Parathyroid adenoma (tissue), 2 donors: Measurements from ENCODE around the gene FRAT1.
A peak's percentile ranks its signal among the peaks of the same experiment; 100 is the strongest.

Source experiments
- H2AFZ ChIP-seq: fragments of 300-600 bp; sonication (generic); one replicate; pipeline ENCODE4 v1.7.0; 2017; ENCODE audit warnings: antibody characterized with exemption, mild to moderate bottlenecking
- H3K27ac ChIP-seq: fragments of 300-600 bp; sonication (generic); one replicate; pipeline ENCODE4 v1.7.0; 2017
- H3K27me3 ChIP-seq: fragments of 300-600 bp; sonication (generic); one replicate; pipeline ENCODE4 v1.7.0; 2017; ENCODE audit warnings: low read length; ENCODE audit not compliant: control insufficient read depth, insufficient read depth
- H3K36me3 ChIP-seq: fragments of 300-600 bp; sonication (generic); one replicate; pipeline ENCODE4 v1.7.0; 2017; ENCODE audit warnings: low read length; ENCODE audit not compliant: control insufficient read depth, insufficient read depth
- H3K4me1 ChIP-seq: fragments of 300-600 bp; sonication (generic); one replicate; pipeline ENCODE4 v1.7.0; 2017; ENCODE audit warnings: control low read depth
- H3K4me2 ChIP-seq: fragments of 300-600 bp; sonication (generic); one replicate; pipeline ENCODE4 v1.7.0; 2017; ENCODE audit warnings: low read length
- H3K4me3 ChIP-seq: fragments of 300-600 bp; sonication (generic); one replicate; pipeline ENCODE4 v1.7.0; 2017; ENCODE audit warnings: low read depth, low read length
- H3K79me2 ChIP-seq: fragments of 300-600 bp; sonication (generic); one replicate; pipeline ENCODE4 v1.7.0; 2017; ENCODE audit warnings: control low read depth
- H3K9ac ChIP-seq: fragments of 300-600 bp; sonication (generic); one replicate; pipeline ENCODE4 v1.7.0; 2017; ENCODE audit warnings: mild to moderate bottlenecking
- H3K9me3 ChIP-seq: fragments of 300-600 bp; sonication (generic); one replicate; pipeline ENCODE4 v1.7.0; 2017; ENCODE audit warnings: low read length; ENCODE audit not compliant: control insufficient read depth
- CTCF ChIP-seq: fragments of 300-600 bp; sonication (generic); IDR thresholded peaks from one replicate; pipeline ENCODE4 v1.7.0; 2017; ENCODE audit warnings: antibody characterized with exemption, mild to moderate bottlenecking
- donor health status: primary hyperparathyroidism.

Gene FRAT1

GRCh38 chr10:97307866-97308780, 10.9 kb upstream of the FRAT1 start:
- H3K9me3 ChIP-seq = no peaks in the 10 kb centered on the region
- TF ChIP-seq CTCF = no peak
- no peaks in the 10 kb centered on the region for H3K79me2 ChIP-seq
- no peak overlapping the region for H3K27ac ChIP-seq
- H3K36me3 ChIP-seq = no peaks in the 10 kb centered on the region
- H3K27me3 ChIP-seq = no peaks in the 10 kb centered on the region
- no peaks in the 10 kb centered on the region for H3K4me1 ChIP-seq
- H2AFZ ChIP-seq = peak overlapping the region; percentile 13
- no peak overlapping the region for H3K4me2 ChIP-seq
- H3K4me3 ChIP-seq = no peak overlapping the region
- no peak overlapping the region for H3K9ac ChIP-seq

- H3K27me3 ChIP-seq = no peaks in the 10 kb centered on the region
- H3K4me3 ChIP-seq = no peak overlapping the region
- H3K27ac ChIP-seq = no peak overlapping the region
- no peak overlapping the region for H2AFZ ChIP-seq
- no peak for TF ChIP-seq CTCF
- H3K4me2 ChIP-seq = no peak overlapping the region
- no peaks in the 10 kb centered on the region for H3K9me3 ChIP-seq
- H3K9ac ChIP-seq = no peak overlapping the region
- no peaks in the 10 kb centered on the region for H3K79me2 ChIP-seq
- H3K36me3 ChIP-seq = no peaks in the 10 kb centered on the region
- H3K4me1 ChIP-seq = no peaks in the 10 kb centered on the region
Observed at GRCh38 chr10:97311111-97311626, 7.9 kb upstream of the FRAT1 start.

GRCh38 chr10:97312897-97313296, 6.2 kb upstream of the FRAT1 start:
- Histone ChIP-seq H3K4me3 (no peak overlapping the region), H3K27ac (no peak overlapping the region), H3K36me3 (no peaks in the 10 kb centered on the region), H3K27me3 (no peaks in the 10 kb centered on the region), H3K4me2 (no peak overlapping the region), H3K4me1 (no peaks in the 10 kb centered on the region), H2AFZ (no peak overlapping the region), H3K9me3 (no peaks in the 10 kb centered on the region), H3K79me2 (no peaks in the 10 kb centered on the region), H3K9ac (no peak overlapping the region)
- TF ChIP-seq CTCF = no peak

GRCh38 chr10:97314671-97315070, 4.4 kb upstream of the FRAT1 start:
- no peaks in the 10 kb centered on the region for H3K36me3 ChIP-seq
- H3K27ac ChIP-seq = no peak overlapping the region
- no peak overlapping the region for H3K4me2 ChIP-seq
- H3K9ac ChIP-seq = no peak overlapping the region
- no peak overlapping the region for H2AFZ ChIP-seq
- no peak overlapping the region for H3K4me3 ChIP-seq
- TF ChIP-seq CTCF = no peak
- H3K79me2 ChIP-seq = no peaks in the 10 kb centered on the region
- no peaks in the 10 kb centered on the region for H3K9me3 ChIP-seq
- H3K4me1 ChIP-seq = no peaks in the 10 kb centered on the region
- H3K27me3 ChIP-seq = no peaks in the 10 kb centered on the region
